ENCODE results near the gene SLC17A9.

GRCh38 chr20:62958388-62959100 lies 6.0 kb downstream of the SLC17A9 start:
- TF ChIP-seq CTCF (IDR thresholded peaks at IDR 0.05) = no peak
- TF ChIP-seq REST (IDR thresholded peaks at IDR 0.05; ENCODE audit: insufficient read depth in 1 of 2, low read depth in 2 of 2, low read length in 1 of 2) = no peak
- TF ChIP-seq POLR2AphosphoS5 (IDR thresholded peaks at IDR 0.05; ENCODE audit: low read depth, low read length) = no peak

Measured in Panc1 (cell line).